Esophagus muscularis mucosa (tissue), 4 donors: ENCODE results near the gene TESK1.

Source experiments
- EP300 ChIP-seq: sonication (generic); formaldehyde crosslinking; IDR thresholded peaks from one replicate; pipeline ENCODE4 v1.6.1; 2017; ENCODE audit warnings: antibody characterized with exemption
- POLR2A ChIP-seq: fragments of 450-650 bp; IDR thresholded peaks from one replicate; pipeline ENCODE4 v1.6.1; 2017; ENCODE audit warnings: antibody characterized with exemption, moderate library complexity, mild to moderate bottlenecking, low read depth
- POLR2AphosphoS5 ChIP-seq, 2 donors: sonication (generic); formaldehyde crosslinking; IDR thresholded peaks; one replicate each; pipeline ENCODE4 v1.6.1; 2017; ENCODE audit warnings: antibody characterized with exemption in 2 of 2
- TF ChIP-seq, protein P1 (sequence below), 3 experiments: fragments of 200-600 bp in 2 of 3; fragments of 450-650 bp in 1 of 3; sonication (generic) in 2 of 3; IDR thresholded peaks; one replicate each; pipeline ENCODE4 v1.5.1; 2017 to 2019; ENCODE audit warnings: antibody characterized with exemption in 3 of 3, mild to moderate bottlenecking in 2 of 3, moderate library complexity in 1 of 3

DNA sequence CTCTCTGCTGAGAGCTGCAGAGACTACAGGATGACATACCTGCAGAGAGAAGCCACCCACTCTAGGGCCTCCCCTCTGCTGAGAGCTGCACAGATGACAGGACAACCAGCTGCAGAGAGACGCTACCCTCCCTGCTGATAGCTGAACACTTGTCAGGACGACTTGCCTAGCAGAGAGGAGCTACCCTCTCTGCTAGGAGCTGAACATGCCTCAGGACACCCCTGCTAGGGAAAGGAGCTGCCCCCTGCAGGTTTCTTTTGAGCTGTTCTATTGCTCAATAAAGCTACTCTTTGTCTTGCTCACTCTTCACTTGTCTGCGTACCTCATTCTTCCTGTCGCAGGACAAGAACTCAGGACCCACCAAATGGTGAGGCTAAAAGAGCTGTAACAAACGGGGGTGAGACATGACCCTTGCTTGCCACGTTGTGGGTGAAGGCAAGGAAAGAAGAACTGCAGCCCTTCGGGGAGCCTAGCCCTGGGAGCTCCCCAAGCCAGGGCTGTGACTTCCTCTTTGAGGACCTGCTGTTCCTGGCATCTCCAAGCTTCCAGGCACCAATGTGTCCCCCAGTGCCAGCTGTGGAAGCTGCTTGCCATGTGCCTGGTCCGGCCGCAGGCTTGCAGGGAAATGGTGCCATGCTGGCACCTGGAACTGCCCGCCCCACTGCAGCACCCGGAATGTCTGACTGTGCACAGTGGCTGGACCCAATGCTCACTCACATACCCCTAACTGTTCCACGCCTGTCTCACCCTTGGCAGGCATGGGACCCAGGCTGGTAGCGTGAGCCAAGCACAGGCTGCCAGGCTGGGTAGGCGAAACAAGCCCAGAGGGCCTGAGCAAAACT, 5.1 kb upstream of the TESK1 start:
- TF ChIP-seq, protein P1, sequence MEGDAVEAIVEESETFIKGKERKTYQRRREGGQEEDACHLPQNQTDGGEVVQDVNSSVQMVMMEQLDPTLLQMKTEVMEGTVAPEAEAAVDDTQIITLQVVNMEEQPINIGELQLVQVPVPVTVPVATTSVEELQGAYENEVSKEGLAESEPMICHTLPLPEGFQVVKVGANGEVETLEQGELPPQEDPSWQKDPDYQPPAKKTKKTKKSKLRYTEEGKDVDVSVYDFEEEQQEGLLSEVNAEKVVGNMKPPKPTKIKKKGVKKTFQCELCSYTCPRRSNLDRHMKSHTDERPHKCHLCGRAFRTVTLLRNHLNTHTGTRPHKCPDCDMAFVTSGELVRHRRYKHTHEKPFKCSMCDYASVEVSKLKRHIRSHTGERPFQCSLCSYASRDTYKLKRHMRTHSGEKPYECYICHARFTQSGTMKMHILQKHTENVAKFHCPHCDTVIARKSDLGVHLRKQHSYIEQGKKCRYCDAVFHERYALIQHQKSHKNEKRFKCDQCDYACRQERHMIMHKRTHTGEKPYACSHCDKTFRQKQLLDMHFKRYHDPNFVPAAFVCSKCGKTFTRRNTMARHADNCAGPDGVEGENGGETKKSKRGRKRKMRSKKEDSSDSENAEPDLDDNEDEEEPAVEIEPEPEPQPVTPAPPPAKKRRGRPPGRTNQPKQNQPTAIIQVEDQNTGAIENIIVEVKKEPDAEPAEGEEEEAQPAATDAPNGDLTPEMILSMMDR (IDR thresholded peaks at IDR 0.05), result no peak
- TF ChIP-seq EP300 (no peak), POLR2A (no peak), POLR2AphosphoS5 (IDR thresholded peaks at IDR 0.05) (no peak)
